ENCODE measurements around the gene RPEL1.
"Not testable (repeated sequence)": the region's sequence is repeated elsewhere in the genome, so short reads cannot be mapped to it uniquely, and the experiment has no call there.

DNA sequence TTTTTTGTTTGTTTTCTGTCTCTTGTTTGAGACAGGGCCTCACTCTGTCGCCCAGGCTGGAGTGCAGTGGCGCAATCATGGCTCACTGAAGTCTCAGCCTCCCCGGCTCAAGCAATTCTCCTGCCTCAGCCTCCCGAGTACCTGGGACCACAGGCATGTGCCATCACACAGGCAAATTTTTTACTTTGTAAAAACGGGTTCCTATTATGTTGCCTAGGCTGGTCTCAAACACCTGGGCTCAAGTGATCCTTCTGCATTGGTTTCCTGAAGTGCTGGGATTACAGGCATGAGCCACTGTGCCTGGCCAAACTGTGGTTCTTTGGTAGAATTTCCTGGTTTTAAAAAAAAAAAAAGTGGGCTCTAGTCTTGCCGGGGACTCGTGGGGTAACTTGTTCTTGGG lies at the start of gene RPEL1:
- not testable (repeated sequence) for TF ChIP-seq CTCF (conservative IDR thresholded peaks at IDR 0.05; ENCODE audit: low read length); EZH2phosphoT487 (IDR thresholded peaks at IDR 0.05; ENCODE audit: borderline replicate concordance, low read depth, low read length)

Measured in OCI-LY7 (cell line).